Lower lobe of right lung (tissue), 2 donors: ENCODE data around the gene ITGA2. TPM values are rescaled to one million over a fixed set of nuclear protein-coding genes. Genes with fewer than 3 reads are reported as not detected.

Experiments
- ATAC-seq, 2 donors: fragments of 200-7000 bp; cut with Tn5 transposase; one replicate each; pipeline ENCODE4 v1.9.1; 2020 to 2022; ENCODE audit warnings: mild to moderate bottlenecking in 2 of 2, moderate library complexity in 2 of 2
- DNase-seq: peaks from one replicate; pipeline ENCODE4 v3.0.0-alpha.2; 2020
- H3K27ac ChIP-seq: fragments of 200-600 bp; one replicate; pipeline ENCODE4 v1.8.0; 2022
- H3K27me3 ChIP-seq: fragments of 200-600 bp; one replicate; pipeline ENCODE4 v1.8.0; 2022; ENCODE audit warnings: low read depth
- H3K36me3 ChIP-seq: fragments of 200-600 bp; one replicate; pipeline ENCODE4 v1.8.0; 2022; ENCODE audit warnings: mild to moderate bottlenecking
- H3K4me1 ChIP-seq: fragments of 200-600 bp; one replicate; pipeline ENCODE4 v1.8.0; 2022
- H3K4me3 ChIP-seq: fragments of 200-600 bp; one replicate; pipeline ENCODE4 v1.8.0; 2022; ENCODE audit warnings: mild to moderate bottlenecking
- H3K9me3 ChIP-seq: fragments of 200-600 bp; one replicate; pipeline ENCODE4 v1.8.0; 2022
- intact Hi-C: fragments of 100-400 bp; cut with DNase I; formaldehyde crosslinking; loops from one replicate; pipeline ENCODE4 v1.11.0; 2022
- total RNA-seq: library from RNA; stranded (reverse); fragmentation: NEBNext Ultra II Directional; extraction: Animal tissue kit (Norgen Biotek cat#: 25700); gene quantifications from one replicate; pipeline ENCODE4 v1.2.1, GENCODE V29; 2021
- TF ChIP-seq, protein P1 (sequence below): fragments of 200-600 bp; IDR thresholded peaks from one replicate; pipeline ENCODE4 v1.8.0; 2022; ENCODE audit warnings: antibody characterized with exemption, mild to moderate bottlenecking
- donor health status: DM: no; HTN: yes; CAD: no; lungs with severe emphysema.

Gene ITGA2
- total RNA-seq, 1 donor from 2014 or later = 7.4 TPM

DNA sequence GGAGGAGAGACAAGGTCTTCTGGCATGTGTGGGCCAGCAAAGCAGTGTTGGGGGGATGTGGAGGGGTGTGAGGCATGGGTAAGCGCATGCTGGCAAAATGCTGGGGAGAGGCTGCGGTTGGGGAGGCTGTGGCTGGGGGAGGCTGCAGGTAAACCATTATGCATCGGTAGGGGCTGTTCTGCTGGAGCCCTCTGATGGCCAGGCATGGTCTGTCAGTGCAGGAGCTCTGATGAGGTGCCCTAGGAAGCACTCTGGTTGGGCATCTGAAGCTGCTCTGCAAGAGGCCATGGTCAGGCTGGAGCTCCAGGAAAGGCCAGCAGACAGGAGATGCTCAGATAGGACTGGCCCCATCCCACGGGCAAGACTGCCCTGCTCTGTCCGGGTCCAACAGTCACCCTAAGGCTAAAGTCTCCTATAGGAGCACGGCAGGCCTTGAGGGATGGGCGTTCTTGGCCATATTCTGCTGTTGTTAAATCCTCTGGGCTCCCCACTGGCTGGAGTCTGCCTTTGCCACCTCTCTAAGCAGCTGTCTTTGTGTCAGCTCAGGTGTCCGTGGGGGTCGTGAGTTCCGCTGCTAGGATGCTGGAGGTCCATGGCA is 28.7 kb downstream of the ITGA2 start:
- H3K27me3 ChIP-seq = no peaks in the 10 kb centered on the region
- intact Hi-C loops = no loop called here
- no peak overlapping the region for H3K4me3 ChIP-seq
- DNase-seq (no peak), ATAC-seq (no peak)
- TF ChIP-seq, protein P1, sequence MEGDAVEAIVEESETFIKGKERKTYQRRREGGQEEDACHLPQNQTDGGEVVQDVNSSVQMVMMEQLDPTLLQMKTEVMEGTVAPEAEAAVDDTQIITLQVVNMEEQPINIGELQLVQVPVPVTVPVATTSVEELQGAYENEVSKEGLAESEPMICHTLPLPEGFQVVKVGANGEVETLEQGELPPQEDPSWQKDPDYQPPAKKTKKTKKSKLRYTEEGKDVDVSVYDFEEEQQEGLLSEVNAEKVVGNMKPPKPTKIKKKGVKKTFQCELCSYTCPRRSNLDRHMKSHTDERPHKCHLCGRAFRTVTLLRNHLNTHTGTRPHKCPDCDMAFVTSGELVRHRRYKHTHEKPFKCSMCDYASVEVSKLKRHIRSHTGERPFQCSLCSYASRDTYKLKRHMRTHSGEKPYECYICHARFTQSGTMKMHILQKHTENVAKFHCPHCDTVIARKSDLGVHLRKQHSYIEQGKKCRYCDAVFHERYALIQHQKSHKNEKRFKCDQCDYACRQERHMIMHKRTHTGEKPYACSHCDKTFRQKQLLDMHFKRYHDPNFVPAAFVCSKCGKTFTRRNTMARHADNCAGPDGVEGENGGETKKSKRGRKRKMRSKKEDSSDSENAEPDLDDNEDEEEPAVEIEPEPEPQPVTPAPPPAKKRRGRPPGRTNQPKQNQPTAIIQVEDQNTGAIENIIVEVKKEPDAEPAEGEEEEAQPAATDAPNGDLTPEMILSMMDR = no peak
- H3K9me3 ChIP-seq = no peaks in the 10 kb centered on the region
- no peak overlapping the region for H3K27ac ChIP-seq
- no peaks in the 10 kb centered on the region for H3K36me3 ChIP-seq
- no peaks in the 10 kb centered on the region for H3K4me1 ChIP-seq

DNA sequence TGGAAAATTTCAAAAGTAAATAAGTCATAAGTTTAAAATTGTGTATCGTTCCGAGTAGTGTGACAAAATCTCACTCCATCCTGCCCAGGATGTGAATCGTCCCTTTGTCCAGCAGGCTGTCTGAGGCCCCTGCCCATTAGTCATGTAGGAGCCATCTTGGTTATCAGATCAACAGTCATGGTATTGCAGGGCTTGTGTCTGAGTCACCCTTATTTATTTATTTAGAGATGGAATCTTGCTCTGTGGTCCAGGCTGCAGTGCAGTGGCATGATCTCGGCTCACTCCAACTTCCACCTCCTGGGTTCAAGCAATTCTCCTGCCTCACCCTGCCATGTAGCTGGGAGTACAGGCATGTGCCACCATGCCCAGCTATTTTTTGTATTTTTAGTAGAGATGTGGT is 30.2 kb downstream of the ITGA2 start:
- H3K4me1 ChIP-seq = peaks cover 13% of the 10 kb centered on the region
- H3K36me3 ChIP-seq = no peaks in the 10 kb centered on the region
- DNase-seq (no peak), ATAC-seq (no peak)
- H3K4me3 ChIP-seq = no peak overlapping the region
- H3K9me3 ChIP-seq = no peaks in the 10 kb centered on the region
- TF ChIP-seq, protein P1 = no peak
- H3K27ac ChIP-seq = no peak overlapping the region
- intact Hi-C loops = no loop called here
- no peaks in the 10 kb centered on the region for H3K27me3 ChIP-seq

DNA sequence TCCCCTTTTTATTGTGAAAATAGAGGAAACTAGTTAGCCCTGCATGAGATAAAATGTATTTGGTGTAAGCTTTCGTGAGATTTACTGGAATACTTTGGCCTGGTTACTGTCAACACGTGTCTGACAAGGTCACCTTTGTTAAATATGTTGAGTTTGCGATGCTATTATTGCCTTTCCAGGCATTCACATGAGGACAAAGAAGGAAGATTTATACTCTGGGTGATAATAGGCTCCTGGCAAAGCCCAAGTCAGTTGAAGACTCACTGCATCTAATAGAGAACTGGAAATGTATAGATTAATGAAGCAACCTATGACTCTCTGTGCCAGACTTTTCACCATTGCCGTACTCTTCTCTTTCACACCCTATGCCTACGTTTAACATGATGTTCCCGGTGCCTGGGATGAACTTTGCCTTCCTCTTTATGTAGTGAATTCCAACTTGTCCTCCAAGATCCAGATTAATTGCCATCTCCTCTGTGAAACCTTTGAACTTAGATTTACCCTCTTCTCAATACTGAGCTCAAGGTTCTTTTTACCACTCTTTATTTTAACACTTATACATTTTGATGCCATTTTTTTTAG is 33.9 kb downstream of the ITGA2 start:
- TF ChIP-seq, protein P1 = no peak

DNA sequence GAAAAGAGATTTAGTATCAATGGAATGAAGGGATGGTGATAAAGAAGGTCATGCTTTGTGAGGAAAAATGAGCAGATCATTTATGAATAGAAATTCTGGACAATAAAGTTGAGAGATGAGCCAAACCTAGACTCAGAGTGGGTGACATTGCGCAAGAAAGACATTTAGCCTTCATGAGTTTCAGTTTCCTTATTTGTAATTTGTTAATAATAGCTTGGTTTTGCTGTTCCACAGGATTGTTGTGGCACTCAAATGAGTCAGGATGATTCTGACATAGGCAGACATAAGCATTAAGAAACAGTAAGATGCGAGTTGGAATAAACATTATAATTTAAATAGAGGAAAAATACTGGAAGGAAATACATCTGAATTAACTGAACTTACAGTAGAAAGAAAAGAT is 34.8 kb downstream of the ITGA2 start:
- Histone ChIP-seq H3K27me3 (no peaks in the 10 kb centered on the region), H3K27ac (peak overlapping the region; percentile 8), H3K9me3 (no peaks in the 10 kb centered on the region), H3K4me3 (no peak overlapping the region), H3K36me3 (no peaks in the 10 kb centered on the region), H3K4me1 (peaks cover 32% of the 10 kb centered on the region)
- DNase-seq = no peak
- peak; percentile 62 to 68 for ATAC-seq
- TF ChIP-seq, protein P1 = no peak
- intact Hi-C loops = no loop called here

More for the DNA sequence above, 33.9 kb downstream of the ITGA2 start:
- intact Hi-C loops = no loop called here
- Histone ChIP-seq H3K9me3 (no peaks in the 10 kb centered on the region), H3K4me1 (peaks cover 32% of the 10 kb centered on the region), H3K4me3 (no peak overlapping the region), H3K27ac (no peak overlapping the region), H3K27me3 (no peaks in the 10 kb centered on the region), H3K36me3 (no peaks in the 10 kb centered on the region)
- DNase-seq = no peak
- ATAC-seq = no peak

DNA sequence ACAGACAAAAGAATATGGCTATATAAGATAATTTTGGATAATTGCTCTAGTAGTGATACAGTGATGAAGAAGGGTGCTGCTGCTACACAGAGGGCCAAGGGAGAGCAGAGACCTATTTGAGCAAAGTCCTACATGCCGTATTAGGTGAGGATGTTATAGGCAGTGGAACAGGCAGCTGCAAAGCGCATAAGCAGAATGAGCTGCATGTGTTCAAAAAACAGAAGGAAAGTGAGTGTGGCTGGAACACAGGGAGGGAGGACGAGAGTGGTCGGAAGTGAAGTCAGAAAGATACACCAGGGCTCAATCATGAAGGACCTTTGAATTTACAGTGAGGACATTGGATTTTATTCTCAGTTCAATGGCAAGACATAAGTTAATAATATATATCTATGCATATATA is 35.4 kb downstream of the ITGA2 start:
- H3K27me3 ChIP-seq = no peaks in the 10 kb centered on the region
- H3K4me1 ChIP-seq = peaks cover 32% of the 10 kb centered on the region
- TF ChIP-seq, protein P1 = no peak
- H3K36me3 ChIP-seq = no peaks in the 10 kb centered on the region
- DNase-seq (no peak), ATAC-seq (peak in 1 of 2 donors; percentile 14)
- H3K4me3 ChIP-seq = no peak overlapping the region
- intact Hi-C loops = no loop called here
- peak overlapping the region; percentile 8 for H3K27ac ChIP-seq
- no peaks in the 10 kb centered on the region for H3K9me3 ChIP-seq
